K562 (cell line): ENCODE results near the gene CORIN. TPM values are rescaled to one million over a fixed set of nuclear protein-coding genes. Genes with fewer than 3 reads are reported as not detected.

Source experiments
- ATAC-seq: fragments of 200-7000 bp; cut with Tn5 transposase; 3 replicates; pipeline ENCODE4 v1.9.1; 2020; ENCODE audit warnings: moderate library complexity
- BruUV-seq: library from RNA; stranded (reverse); fragments of 400-500 nt; replicated peaks from 2 replicates; lab custom pipeline; 2021; lab: Mats Ljungman, UMichigan
- CTCF ChIA-PET: fragments of 300-600 bp; formaldehyde crosslinking; extraction: SDS; loops from one replicate; lab custom pipeline; 2021; ENCODE audit warnings: low intra/inter-chr PET ratio; lab: Yijun Ruan, JAX
- POLR2A ChIA-PET: fragments of 300-600, 350-650 bp; sonication (Branson Sonifier 250); formaldehyde crosslinking; extraction: SDS; loops from one replicate; lab custom pipeline; 2021; ENCODE audit warnings: antibody characterized with exemption, inconsistent platforms; lab: Yijun Ruan, JAX
- DNase-seq, 4 experiments: peaks; one replicate each; pipeline versions ENCODE4 v3.0.0 to v3.0.0-alpha.2; 2011 to 2018; ENCODE audit warnings: low spot score in 3 of 4, mixed read lengths in 3 of 4; ENCODE audit errors: extremely low read depth in 1 of 4
- FAIRE-seq: peaks from 2 replicates; lab custom pipeline; 2011; peaks lifted over from hg19 to GRCh38; lab: Jason Lieb, UNC
- H2AFZ ChIP-seq: 2 replicates; pipeline ENCODE4 v1.6.0; 2011; ENCODE audit warnings: low read depth, low read length, control low read depth, inconsistent platforms
- H3K27ac ChIP-seq: fragments of 200-600 bp; 3 replicates; pipeline ENCODE4 v1.8.0; 2011; ENCODE audit warnings: low read depth, mild to moderate bottlenecking, control low read depth, inconsistent platforms, low read length, moderate library complexity, mixed read lengths; ENCODE audit errors: extremely low read depth
- H3K27me3 ChIP-seq, 2 experiments: fragments of 300-600 bp in 1 of 2; 2 replicates in 1 of 2; 3 replicates in 1 of 2; pipeline versions ENCODE4 v1.6.0 to v1.8.0; 2011; ENCODE audit warnings: inconsistent platforms in 2 of 2, low read length in 2 of 2, mild to moderate bottlenecking in 1 of 2, mixed read lengths in 1 of 2, moderate library complexity in 1 of 2; ENCODE audit not compliant: control insufficient read depth in 2 of 2, insufficient read depth in 2 of 2
- H3K36me3 ChIP-seq: fragments of 300-600 bp; 3 replicates; pipeline ENCODE4 v1.8.0; 2011; ENCODE audit warnings: mild to moderate bottlenecking, low read length, inconsistent platforms; ENCODE audit not compliant: control insufficient read depth, insufficient read depth
- H3K4me1 ChIP-seq, 2 experiments: fragments of 200-600 bp in 1 of 2; replicated peaks in 1 of 2; 2 replicates in 1 of 2; 3 replicates in 1 of 2; pipeline versions ENCODE4 v1.5.1 to v1.8.0; 2011; ENCODE audit warnings: inconsistent platforms in 2 of 2, low read length in 2 of 2, mild to moderate bottlenecking in 1 of 2, mixed read lengths in 1 of 2, moderate library complexity in 1 of 2; ENCODE audit not compliant: control insufficient read depth in 2 of 2, insufficient read depth in 2 of 2
- H3K4me2 ChIP-seq: 2 replicates; pipeline ENCODE4 v1.6.1; 2011; ENCODE audit warnings: low read length, control low read depth, inconsistent platforms, mixed read lengths; ENCODE audit not compliant: insufficient read depth
- H3K4me3 ChIP-seq: fragments of 200-600 bp; sonication (generic), shearing (Covaris generic); 2 replicates; pipeline ENCODE4 v1.5.1; 2016; ENCODE audit warnings: control low read depth, inconsistent platforms
- H3K79me2 ChIP-seq: fragments of 200-600 bp; 3 replicates; pipeline ENCODE4 v1.8.0; 2011; ENCODE audit warnings: low read length, inconsistent platforms; ENCODE audit not compliant: control insufficient read depth, insufficient read depth
- H3K9ac ChIP-seq, 2 experiments: 2 replicates each; pipeline versions ENCODE4 v1.6.0 to v1.6.1; 2011; ENCODE audit warnings: low read depth in 2 of 2, low read length in 2 of 2, control low read depth in 1 of 2, inconsistent platforms in 1 of 2, mild to moderate bottlenecking in 1 of 2, mixed read lengths in 1 of 2; ENCODE audit not compliant: insufficient read depth in 1 of 2
- H3K9me1 ChIP-seq: one replicate; pipeline ENCODE4 v1.6.0; 2011; ENCODE audit warnings: inconsistent platforms, mild to moderate bottlenecking, low read length, moderate library complexity; ENCODE audit not compliant: control insufficient read depth, insufficient read depth
- H3K9me3 ChIP-seq: replicated peaks from 2 replicates; pipeline ENCODE4 v1.5.1; 2011; ENCODE audit warnings: low read depth, low read length, inconsistent platforms; ENCODE audit not compliant: control insufficient read depth, insufficient read depth
- H4K20me1 ChIP-seq: replicated peaks from 2 replicates; pipeline ENCODE4 v1.6.1; 2011; ENCODE audit warnings: low read length, inconsistent platforms, mixed read lengths; ENCODE audit not compliant: control insufficient read depth, insufficient read depth
- CAMTA2 ChIP-seq: fragments of 250-450 bp; sonication (Bioruptor Pico); conservative IDR thresholded peaks from 2 replicates; pipeline ENCODE4 v1.5.1; 2022
- DACH1 ChIP-seq: fragments of 450-650 bp; IDR thresholded peaks from 2 replicates; pipeline ENCODE4 v1.6.1; 2018; ENCODE audit not compliant: partially characterized antibody
- HBP1 ChIP-seq: fragments of 450-650 bp; formaldehyde crosslinking; IDR thresholded peaks from 2 replicates; pipeline ENCODE4 v1.4.0; 2022; ENCODE audit warnings: missing genetic modification characterization
- HDAC3 ChIP-seq: fragments of 450-650 bp; IDR thresholded peaks from 2 replicates; pipeline ENCODE4 v1.6.1; 2018; ENCODE audit warnings: borderline replicate concordance, mild to moderate bottlenecking, moderate library complexity; ENCODE audit not compliant: partially characterized antibody
- MCM2 ChIP-seq: fragments of 450-650 bp; IDR thresholded peaks from 2 replicates; pipeline ENCODE4 v1.6.1; 2017; ENCODE audit warnings: low read depth, mild to moderate bottlenecking
- PTTG1 ChIP-seq: fragments of 450-650 bp; IDR thresholded peaks from 2 replicates; pipeline ENCODE4 v1.6.1; 2016; ENCODE audit warnings: low read depth, mild to moderate bottlenecking, missing genetic modification characterization, missing compliant biosample characterization
- RBBP5 ChIP-seq: fragments of 200-600 bp; sonication (generic); IDR thresholded peaks from 2 replicates; pipeline ENCODE4 v1.6.1; 2012; ENCODE audit warnings: borderline replicate concordance, mild to moderate bottlenecking, low read length, control low read depth, inconsistent platforms; ENCODE audit not compliant: insufficient read depth, poor library complexity, severe bottlenecking
- RBM39 ChIP-seq: fragments of 200-400 bp; formaldehyde crosslinking; optimal IDR thresholded peaks from 2 replicates; pipeline ENCODE3; 2018; ENCODE audit warnings: low read depth, low read length
- SFPQ ChIP-seq: fragments of 200-400 bp; formaldehyde crosslinking; IDR thresholded peaks from 2 replicates; pipeline ENCODE4 v1.6.1; 2017; ENCODE audit warnings: mild to moderate bottlenecking, low read depth, low read length, moderate library complexity
- SP2 ChIP-seq: IDR thresholded peaks from 2 replicates; pipeline ENCODE4 v1.6.1; 2011; ENCODE audit warnings: mild to moderate bottlenecking, low read depth, low read length, moderate library complexity; ENCODE audit not compliant: poor library complexity, severe bottlenecking; ENCODE audit errors: extremely low read depth
- XRCC3 ChIP-seq: fragments of 450-650 bp; IDR thresholded peaks from 2 replicates; pipeline ENCODE4 v1.6.1; 2017; ENCODE audit warnings: mild to moderate bottlenecking, moderate library complexity
- ZNF445 ChIP-seq: fragments of 250-450 bp; sonication (Bioruptor Pico); IDR thresholded peaks from 2 replicates; pipeline ENCODE4 v1.4.0; 2020; ENCODE audit warnings: low read depth, mild to moderate bottlenecking, moderate library complexity
- ZNF551 ChIP-seq: fragments of 250-450 bp; sonication (Bioruptor Pico); IDR thresholded peaks from 2 replicates; pipeline ENCODE4 v1.5.0; 2021; ENCODE audit warnings: mild to moderate bottlenecking, moderate library complexity
- whole genome bisulfite sequencing: fragments of 100-300 bp; shearing (Covaris generic); methylation state at CpG from one replicate; pipeline ENCODE4 v1.1.6; 2016; ENCODE audit warnings: low coverage, mixed read lengths; ENCODE audit not compliant: insufficient coverage; ENCODE audit errors: missing lambda C conversion rate; 5-methylcytosine and 5-hydroxymethylcytosine counted together
- in situ Hi-C: fragments of 300-500 bp; cut with MboI; formaldehyde crosslinking; loops from 4 replicates; pipeline ENCODE4 v1.15.0; 2018; ENCODE audit warnings: inconsistent platforms, mixed read lengths
- intact Hi-C: fragments of 100-400 bp; cut with micrococcal nuclease; formaldehyde crosslinking; loops from 2 replicates; pipeline ENCODE4 v1.14.2; 2022
- polyA plus RNA-seq, 8 experiments: library from polyadenylated mRNA; depleted of rRNA in 4 of 8; stranded (reverse) in 5 of 8; unstranded in 3 of 8; fragments of >200 nt; fragmentation: Nextera tagmentation in 2 of 8; fragmentation: Illumina TruSeq in 1 of 8; extraction: Ambion mirVana in 2 of 8; extraction: Trizol in 1 of 8; gene quantifications; 2 replicates each; pipeline versions ENCODE4 v1.2.1 to v1.2.3, GENCODE V29; 2011 to 2014; ENCODE audit warnings: inconsistent platforms in 1 of 8, missing spikeins in 1 of 8
- total RNA-seq, 7 experiments: library from RNA; depleted of rRNA in 6 of 7; stranded (reverse); fragments of >200 nt in 6 of 7; fragmentation: Illumina TruSeq in 2 of 7; extraction: Trizol in 2 of 7; gene quantifications; 2 replicates each; pipeline versions ENCODE4 v1.2.1 to v1.2.3, GENCODE V29; 2011 to 2021; ENCODE audit warnings: low replicate concordance in 1 of 7
- TF ChIP-seq, protein P1 (sequence below): fragments of 450-650 bp; IDR thresholded peaks from 2 replicates; pipeline ENCODE4 v1.6.1; 2017; ENCODE audit warnings: mild to moderate bottlenecking, moderate library complexity
- TF ChIP-seq, protein P2 (sequence below), 2 experiments: fragments of 150-350 bp in 1 of 2; IDR thresholded peaks; 2 replicates each; pipeline ENCODE4 v1.6.1; 2012 to 2016; ENCODE audit warnings: low read depth in 2 of 2, low read length in 2 of 2, mild to moderate bottlenecking in 1 of 2, moderate library complexity in 1 of 2

CORIN gene
- total and polyA plus RNA-seq, 9 of the 15 experiments (the other 6 are each of a cell fraction or from before 2014, with no cell fraction given): 0.04 to 0.31 (median 0.08) TPM; not detected in 4

DNA sequence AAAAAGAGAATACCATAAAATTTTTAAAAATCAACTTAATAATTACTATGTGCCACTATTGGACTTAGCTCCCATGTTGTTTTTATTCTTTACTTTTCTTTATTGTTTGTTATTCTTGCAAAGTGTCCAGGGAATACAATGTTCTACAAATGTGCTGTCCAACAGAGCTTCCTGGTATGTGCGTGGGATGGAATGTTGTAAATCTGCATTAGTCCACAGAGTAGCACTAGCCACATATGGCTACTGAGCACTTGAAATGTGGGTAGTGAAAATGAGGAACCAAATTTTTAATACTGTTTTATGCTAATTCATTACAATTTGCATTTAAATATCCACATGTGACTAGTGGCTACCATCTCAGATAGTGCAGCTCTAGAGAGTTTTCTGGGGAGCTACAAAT is 14.3 kb upstream of the CORIN start:
- Histone ChIP-seq H3K4me1 (no peaks in the 10 kb centered on the region), H4K20me1 (no peaks in the 10 kb centered on the region), H2AFZ (no peak overlapping the region), H3K9me3 (no peaks in the 10 kb centered on the region), H3K4me2 (no peak overlapping the region), H3K4me3 (no peak overlapping the region), H3K27ac (no peak overlapping the region), H3K36me3 (peaks cover 41% of the 10 kb centered on the region), H3K79me2 (no peaks in the 10 kb centered on the region), H3K27me3 (no peaks in the 10 kb centered on the region), H3K9me1 (no peaks in the 10 kb centered on the region), H3K9ac (no peak overlapping the region)
- FAIRE-seq (no peak), ATAC-seq (no peak), DNase-seq (no peak)
- no TSS peak for BruUV-seq
- intact Hi-C loops (no loop called here), in situ Hi-C loops (no loop called here)
- no peak for TF ChIP-seq DACH1
- no peak for TF ChIP-seq PTTG1 (tag)
- no peak for TF ChIP-seq ZNF445 (CRISPR knock-in tag)
- TF ChIP-seq HDAC3: no peak
- TF ChIP-seq, protein P1, sequence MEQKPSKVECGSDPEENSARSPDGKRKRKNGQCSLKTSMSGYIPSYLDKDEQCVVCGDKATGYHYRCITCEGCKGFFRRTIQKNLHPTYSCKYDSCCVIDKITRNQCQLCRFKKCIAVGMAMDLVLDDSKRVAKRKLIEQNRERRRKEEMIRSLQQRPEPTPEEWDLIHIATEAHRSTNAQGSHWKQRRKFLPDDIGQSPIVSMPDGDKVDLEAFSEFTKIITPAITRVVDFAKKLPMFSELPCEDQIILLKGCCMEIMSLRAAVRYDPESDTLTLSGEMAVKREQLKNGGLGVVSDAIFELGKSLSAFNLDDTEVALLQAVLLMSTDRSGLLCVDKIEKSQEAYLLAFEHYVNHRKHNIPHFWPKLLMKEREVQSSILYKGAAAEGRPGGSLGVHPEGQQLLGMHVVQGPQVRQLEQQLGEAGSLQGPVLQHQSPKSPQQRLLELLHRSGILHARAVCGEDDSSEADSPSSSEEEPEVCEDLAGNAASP: no peak
- no peak for TF ChIP-seq SFPQ
- no peak for TF ChIP-seq CAMTA2 (CRISPR knock-in tag)
- TF ChIP-seq MCM2: no peak
- TF ChIP-seq, protein P2, sequence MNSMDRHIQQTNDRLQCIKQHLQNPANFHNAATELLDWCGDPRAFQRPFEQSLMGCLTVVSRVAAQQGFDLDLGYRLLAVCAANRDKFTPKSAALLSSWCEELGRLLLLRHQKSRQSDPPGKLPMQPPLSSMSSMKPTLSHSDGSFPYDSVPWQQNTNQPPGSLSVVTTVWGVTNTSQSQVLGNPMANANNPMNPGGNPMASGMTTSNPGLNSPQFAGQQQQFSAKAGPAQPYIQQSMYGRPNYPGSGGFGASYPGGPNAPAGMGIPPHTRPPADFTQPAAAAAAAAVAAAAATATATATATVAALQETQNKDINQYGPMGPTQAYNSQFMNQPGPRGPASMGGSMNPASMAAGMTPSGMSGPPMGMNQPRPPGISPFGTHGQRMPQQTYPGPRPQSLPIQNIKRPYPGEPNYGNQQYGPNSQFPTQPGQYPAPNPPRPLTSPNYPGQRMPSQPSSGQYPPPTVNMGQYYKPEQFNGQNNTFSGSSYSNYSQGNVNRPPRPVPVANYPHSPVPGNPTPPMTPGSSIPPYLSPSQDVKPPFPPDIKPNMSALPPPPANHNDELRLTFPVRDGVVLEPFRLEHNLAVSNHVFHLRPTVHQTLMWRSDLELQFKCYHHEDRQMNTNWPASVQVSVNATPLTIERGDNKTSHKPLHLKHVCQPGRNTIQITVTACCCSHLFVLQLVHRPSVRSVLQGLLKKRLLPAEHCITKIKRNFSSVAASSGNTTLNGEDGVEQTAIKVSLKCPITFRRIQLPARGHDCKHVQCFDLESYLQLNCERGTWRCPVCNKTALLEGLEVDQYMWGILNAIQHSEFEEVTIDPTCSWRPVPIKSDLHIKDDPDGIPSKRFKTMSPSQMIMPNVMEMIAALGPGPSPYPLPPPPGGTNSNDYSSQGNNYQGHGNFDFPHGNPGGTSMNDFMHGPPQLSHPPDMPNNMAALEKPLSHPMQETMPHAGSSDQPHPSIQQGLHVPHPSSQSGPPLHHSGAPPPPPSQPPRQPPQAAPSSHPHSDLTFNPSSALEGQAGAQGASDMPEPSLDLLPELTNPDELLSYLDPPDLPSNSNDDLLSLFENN (IDR thresholded peaks at IDR 0.05; ENCODE audit: low read depth in 2 of 2, low read length in 2 of 2): no peak
- no peak for TF ChIP-seq RBM39
- TF ChIP-seq ZNF551 (CRISPR knock-in tag): no peak
- TF ChIP-seq RBBP5: no peak
- no peak for TF ChIP-seq SP2
- no peak for TF ChIP-seq XRCC3
- no peak for TF ChIP-seq HBP1 (CRISPR knock-in tag)
- CTCF ChIA-PET: no interaction called here
- POLR2A ChIA-PET: no interaction called here
- WGBS: 88% methylated on average over 1 of the region's 1 CpG
